RCC 7860 (cell line): ENCODE data around the gene ACOT7.

Source experiments
- DNase-seq: peaks from one replicate; pipeline ENCODE4 v3.0.0-alpha.2; 2015; ENCODE audit warnings: low spot score
- FAIRE-seq: peaks from 2 replicates; lab custom pipeline; 2012; peaks lifted over from hg19 to GRCh38; lab: Jason Lieb, UNC

ACOT7 gene

DNA sequence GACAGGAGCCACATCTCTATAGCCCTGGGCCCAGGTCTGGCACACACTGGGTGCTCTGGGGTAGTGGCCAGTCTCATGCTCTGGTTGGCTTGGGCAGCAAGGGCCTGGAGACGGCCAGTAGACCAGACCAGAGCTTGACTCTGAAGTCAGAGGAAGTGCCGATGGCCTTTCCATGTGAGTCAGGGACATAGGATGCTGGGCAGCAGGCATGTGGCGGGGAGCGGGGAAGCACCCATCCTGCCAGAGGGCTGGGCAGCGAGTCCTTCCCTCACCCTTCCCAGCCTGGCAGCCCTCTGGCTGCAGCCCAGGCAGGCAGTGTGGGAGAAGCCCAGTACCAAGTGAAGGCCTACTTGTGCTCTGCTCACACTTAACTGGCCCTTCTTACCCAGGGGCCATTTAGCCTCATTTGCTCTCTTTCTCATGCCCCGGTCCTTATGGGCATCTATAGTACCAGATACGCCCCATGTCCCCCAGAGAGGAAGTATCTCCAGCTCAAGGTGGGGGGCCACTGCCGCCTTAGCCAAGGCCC is 136.0 kb downstream of the ACOT7 start:
- FAIRE-seq (no peak), DNase-seq (peak; percentile 40)

DNA sequence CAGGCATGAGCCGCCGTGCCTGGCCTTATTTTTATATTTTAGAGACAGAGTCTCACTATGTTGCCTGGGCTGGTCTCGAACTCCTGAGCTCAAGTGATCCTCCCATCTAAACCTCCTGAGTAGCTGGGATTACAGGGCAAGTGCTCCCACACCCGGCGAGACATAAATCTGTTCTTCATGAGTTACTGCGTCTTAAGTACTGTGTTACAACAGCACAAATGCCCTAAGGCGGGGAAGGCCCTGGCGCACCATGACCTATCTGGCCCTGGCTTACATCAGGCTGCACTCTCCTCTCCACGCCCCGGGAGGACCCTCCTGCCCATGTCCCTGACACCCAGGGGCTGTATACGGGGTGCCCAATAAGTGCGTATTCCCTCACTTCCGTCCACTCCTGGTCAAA is 136.9 kb downstream of the ACOT7 start:
- no peak for FAIRE-seq

DNA sequence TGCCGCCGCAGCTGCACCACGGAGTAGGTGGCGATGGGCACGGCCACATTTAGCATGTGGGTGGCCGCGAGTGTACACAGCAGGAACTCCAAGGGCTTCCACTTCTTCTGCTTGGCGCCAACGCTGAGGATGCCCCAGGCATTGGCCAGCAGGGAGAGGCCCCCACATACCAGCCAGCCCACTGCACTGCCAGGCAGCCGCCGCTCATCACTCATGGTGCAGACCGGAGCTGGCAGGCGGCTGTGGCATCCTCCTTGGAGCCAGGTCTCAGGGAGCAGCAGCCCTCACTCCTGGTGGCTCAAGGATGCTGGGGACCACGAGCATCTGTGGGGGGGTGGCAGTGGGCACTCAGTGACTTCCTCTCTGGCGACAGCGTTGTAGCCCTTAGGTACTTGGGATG is 138.9 kb downstream of the ACOT7 start:
- FAIRE-seq = no peak
- DNase-seq = no peak

More for the DNA sequence above, 136.9 kb downstream of the ACOT7 start:
- no peak for DNase-seq

DNA sequence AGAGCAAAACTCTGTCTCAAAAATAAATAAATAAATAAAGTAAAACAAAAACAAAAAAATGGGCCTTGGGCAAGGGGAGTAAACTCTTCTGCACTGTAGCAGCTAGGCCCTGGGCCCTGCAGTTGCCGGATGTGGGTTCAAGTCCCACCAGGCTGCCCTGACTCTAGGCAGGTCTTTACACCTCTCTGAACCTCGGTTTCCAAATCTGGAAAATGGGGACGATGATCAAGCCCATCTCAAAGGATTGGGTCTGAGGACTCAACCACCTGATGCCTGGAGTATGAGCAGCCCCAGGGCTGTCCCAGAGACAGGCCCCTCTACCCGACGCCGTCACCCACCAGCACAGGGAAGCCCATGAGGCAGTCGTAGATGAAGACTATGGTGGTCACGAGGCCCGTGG is 140.2 kb downstream of the ACOT7 start:
- no peak for FAIRE-seq
- DNase-seq = no peak

DNA sequence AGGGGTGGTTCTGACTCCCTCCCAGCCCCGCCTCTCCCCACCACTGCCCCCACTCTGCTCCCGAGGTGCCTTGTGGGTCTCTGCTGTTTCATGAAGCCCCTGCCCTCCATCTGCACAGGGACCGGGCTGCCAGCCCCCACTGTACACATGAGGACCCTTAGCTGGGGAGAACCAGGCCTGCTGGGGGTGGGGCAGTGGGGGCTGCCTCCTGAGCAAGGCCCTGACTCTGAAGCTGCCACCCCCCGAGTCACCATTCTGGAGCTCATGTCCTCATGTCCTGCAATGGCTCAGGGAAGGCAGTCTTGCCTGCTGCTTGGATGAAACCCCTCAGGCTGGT is 141.2 kb downstream of the ACOT7 start:
- FAIRE-seq = no peak
- no peak for DNase-seq

DNA sequence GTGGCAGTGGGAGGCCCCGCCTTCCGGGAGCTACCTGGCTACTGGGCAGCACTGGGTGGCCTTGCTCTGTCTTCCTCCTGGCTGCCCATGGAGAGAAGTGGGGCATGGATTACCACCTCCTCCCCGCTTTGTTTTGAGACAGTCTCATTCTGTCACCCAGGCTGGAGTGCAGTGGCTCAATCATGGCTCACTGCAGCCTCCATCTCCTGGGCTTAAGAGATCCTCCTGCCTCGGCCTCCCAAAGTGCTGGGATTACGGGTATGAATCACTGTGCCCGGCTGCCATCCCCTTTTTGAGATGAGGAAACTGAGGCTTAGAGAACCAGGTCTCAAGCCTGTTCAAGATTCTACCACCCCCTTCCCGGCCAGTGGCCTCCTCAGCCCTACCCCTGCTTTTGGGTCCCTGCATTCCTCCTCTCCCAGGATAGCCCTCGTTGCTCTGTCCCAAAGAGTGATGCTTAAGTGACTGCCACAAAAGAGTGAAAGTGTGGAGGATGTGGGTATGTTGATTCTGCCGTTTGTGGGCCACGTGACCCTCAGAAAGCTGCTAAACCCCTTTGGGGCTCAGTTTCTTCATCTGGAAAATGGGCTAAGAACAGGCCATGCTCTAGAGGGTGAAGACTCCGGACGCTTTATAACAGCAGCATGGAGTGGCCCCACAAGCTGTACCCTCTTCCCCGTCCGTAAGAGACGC is 141.7 kb downstream of the ACOT7 start:
- FAIRE-seq (no peak), DNase-seq (no peak)

DNA sequence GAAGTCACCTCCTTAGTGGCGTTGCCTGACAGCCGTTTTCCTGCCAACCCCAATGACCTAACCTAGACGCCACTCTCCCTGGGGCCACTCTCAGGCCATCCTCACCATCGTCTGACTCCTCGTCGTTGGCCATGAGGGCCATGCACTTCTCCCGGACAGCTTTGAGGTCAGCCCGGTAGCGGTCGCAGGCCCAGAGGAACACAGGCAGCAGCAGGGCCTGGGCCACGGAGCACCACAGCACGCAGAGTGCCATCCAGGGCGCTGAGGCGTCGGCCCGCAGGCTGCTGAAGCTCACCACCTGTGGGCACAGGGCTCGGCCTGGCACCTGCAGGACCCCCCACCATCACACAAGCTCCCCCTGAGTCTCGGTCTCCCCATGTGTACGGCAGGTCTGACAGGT is 142.3 kb downstream of the ACOT7 start:
- no peak for FAIRE-seq
- DNase-seq = no peak

DNA sequence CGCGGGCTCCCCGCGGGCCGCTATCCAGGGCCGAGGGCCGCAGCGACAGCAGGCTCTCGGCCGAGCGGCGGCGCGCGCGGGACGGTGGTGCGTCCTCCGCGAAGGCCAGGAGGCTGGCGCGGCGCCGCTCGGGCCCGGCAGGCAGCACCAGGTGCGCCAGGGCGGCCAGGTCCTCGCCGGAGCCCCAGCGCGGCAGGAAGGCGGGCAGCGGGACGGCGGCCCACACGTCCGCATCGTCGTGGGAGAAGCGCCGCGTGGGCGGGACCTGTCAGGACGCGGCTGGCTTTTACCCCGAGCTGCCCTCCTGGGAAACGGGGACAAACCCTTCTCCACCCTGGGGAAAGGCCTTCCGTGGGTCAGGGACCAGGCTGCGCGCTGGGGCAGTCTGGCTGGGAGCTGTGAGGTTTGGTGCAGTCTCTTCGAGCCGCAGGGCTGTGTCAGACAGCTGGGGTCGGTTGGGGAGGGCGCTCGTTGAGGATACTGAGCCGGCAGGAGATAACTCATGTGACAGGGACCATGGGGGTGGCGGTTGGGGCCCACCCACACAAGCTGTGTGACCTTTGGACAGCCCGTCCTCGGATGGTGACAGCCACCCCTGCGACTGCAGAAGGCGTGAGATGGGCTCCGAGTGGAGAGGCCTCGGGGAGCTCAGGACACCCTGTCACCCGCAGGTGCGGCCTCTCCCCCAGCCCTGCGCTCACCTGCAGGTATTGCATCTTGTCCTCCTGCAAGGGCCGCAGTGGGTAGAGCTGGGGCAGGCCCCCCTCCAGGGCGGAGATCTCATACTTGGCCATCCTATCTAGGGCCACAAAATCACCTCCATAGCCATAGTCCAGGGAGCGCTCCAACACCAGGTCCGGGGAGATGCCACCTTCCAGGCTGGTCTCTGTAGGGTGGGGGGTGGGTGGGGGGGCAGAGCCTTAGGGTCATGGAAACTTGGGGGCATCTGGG is 143.6 kb downstream of the ACOT7 start:
- no peak for DNase-seq
- no peak for FAIRE-seq

DNA sequence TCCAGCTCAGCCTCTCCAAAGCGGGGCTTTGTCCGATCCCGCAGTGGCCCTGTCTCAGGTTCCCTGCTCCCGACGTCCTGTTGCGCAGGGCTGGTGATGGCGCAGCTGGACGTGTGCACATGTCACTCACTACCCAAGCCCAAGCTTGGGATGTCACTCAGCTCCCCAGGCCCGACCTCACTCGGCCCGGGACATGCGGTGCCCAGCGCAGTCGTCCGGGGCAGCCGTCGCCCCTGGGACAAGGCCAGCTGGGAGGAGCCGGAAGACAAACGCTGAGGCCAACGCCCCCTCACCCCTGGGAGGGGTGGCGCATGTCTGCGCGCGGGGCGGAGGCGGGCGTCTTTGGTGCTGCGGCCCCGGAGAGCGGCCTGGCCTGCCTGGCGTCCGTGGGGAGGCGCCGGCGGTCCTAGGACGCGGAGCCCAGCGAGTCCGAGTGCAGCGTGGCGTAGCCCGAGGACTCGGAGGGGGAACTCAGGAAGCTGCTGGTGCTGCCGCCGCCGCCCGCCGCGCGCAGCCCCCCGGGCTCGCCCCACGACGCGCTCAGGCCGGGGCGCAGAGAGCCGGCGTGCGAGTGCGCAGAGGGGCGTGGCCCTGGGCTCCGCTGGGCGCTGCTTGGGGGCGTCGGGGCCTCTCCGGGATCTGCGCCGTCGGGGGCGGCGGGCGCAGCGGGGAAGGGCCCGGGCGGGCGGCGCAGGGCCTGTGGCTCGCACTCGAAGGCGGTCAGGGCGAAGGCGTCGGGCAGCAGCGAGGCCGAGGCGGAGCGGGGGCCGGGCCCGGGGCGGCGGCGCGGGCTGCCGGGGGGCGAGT is 144.4 kb downstream of the ACOT7 start:
- FAIRE-seq = no peak

DNA sequence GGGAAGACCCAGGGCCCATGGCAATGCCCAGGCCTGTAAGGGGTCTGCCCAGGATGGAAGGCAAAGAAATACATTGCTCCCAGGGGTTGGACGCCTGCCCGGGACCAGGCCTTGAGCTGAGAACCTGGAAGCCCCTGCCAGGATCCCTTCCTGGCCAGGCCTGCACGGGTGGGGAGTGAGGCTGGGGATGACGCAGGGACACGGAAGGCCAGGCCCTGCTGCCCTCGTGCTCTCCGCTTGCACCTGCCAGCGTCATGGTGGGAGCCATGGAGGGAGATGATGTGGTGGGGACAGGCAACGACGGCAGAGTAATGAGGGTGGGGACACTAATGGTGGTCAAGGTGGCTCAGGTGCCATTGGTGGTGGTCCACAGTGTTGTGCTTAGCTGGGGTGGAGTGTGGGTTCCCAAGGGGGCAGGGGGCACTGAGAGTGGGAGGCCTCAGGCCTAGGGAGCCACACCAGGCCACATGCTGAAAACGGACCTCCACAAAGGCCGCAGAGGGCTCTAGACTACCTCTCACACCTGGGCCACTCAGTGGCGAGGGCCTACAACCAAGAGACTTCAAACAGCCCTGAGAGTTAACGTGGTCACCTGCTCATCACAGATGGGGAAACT is 145.3 kb downstream of the ACOT7 start:
- DNase-seq = no peak
- FAIRE-seq = no peak

More for the DNA sequence above, 144.4 kb downstream of the ACOT7 start:
- no peak for DNase-seq

DNA sequence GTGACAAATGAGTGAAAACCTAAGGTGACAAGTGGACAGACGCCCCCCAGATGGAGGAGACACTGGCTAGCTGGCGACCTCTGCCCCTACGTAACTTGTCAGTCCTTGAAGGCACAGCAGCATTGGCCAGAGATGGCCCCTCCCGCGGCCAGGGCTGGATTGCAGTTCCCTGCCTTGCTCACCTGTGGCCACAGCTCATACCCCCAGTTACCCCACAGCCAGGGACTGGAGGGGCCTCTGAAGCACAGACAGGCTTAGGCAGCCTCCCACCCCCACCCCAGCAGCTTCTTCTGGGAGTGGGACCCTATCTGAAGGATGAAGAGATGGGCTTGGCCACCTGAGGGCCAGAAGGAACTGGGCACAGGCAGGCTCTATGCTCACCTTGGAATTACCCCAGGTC is 145.9 kb downstream of the ACOT7 start:
- no peak for FAIRE-seq
- no peak for DNase-seq

DNA sequence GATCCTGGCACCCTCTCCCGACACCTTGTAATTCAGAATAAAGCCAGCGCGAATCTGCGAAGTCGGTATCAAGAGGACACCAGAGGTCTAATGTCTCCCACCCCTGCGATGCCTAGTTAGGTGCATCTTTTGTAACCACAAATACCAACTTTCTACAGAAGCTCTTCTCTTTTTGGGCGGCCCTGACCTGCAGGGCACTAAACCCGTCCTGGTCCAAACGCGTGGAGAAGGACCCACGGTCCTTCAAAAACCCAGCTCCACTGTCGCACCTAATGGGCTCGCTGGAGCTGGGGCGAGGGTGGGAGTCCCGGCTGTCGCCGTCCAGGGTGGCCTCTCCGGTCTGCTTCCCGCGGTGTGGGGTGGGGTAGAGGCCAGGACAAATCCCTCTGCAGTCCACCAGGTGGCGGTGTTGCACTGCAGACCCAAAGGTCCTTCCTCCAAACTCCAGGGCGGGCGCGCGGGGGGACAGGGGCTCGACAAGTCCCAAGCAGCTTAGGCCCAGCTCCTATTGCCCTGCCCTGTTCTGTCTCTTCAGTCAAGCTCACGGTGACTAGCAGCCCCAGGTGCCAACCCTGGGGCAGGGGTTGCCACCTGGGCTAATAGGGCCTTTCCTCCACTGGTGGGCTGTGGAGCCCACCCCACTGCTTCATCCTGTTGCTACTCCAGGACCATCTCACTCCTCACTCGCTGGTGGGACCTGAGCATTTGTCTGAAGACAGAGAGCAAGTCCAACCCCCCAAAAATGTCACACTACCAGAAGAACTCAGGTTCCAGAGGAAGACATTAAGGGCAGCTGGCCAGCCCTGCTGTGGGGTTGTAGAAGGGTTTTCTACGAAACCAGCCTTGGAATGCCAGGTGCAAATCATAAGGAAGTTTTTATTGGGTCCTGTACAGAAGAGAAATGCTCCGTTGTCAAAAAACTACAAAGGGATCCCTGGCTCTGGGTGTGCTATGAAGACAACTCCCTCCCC is 146.8 kb downstream of the ACOT7 start:
- no peak for FAIRE-seq
- peak; percentile 24 for DNase-seq

DNA sequence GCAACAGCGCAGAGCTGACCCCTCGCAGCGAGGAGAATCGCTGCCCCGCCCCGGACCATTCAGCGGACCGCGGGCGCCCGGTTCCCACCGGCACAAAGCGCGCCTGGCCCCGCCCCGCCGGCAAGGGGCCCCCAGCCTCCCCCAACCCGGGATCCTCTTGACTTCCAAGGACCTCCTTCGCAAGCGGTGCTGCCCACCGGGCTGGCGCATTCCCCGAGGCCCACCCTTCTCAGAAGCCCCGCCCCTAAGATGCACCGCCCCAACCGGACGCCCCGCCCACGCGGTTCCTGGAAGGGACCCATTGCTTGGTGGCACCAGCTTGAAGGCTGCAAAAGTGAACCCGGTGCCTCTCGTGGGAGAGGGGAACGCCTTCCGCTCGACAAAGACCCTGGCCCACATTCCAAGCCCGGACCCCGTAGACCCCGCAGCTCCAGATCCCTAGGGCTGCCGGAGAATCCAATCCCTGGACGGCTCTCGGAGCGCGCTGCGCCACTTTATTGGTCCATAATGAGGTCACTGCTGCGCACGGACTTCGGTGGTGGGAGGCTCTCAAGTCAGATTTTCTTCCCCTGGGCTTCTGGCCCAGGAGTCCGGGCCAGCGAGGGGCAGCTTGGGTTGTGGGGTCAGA is 147.6 kb downstream of the ACOT7 start:
- no peak for DNase-seq
- no peak for FAIRE-seq

DNA sequence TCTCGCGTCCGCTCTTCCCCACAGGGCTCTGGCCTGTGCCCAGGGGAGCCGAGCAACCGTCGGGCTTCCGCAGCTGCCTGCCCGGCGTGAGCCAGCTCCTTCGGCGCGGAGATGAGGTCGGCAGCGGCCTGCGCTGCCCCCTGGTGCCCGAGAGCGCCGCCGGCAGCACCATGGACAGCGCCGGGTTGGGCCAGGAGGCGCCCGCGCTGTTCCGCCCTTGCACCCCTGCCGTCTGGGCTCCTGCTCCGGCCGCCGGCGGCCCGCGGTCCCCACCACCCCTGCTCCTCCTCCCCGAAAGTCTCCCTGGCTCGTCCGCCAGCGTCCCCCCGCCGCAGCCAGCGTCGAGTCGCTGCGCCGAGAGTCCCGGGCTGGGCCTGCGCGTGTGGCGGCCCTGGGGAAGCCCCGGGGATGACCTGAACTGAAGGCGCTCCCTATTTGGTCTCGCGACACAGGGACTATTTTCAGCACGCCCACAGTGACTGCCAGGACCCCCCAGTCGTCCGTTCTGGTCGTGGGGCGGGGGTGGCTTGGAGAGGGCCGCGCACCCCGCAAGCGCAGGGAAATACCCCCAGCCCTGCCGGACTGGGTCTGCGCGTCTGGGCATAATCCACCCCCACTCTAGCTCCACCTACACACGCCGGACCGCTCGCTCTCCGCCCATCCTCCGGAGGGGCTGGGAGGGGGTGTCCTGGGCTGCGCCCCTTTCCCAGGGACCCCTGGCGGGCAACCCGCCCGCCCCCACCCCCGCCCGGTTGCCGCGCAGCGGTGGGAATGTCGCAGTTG is 148.3 kb downstream of the ACOT7 start:
- peak; percentile 50 for DNase-seq

DNA sequence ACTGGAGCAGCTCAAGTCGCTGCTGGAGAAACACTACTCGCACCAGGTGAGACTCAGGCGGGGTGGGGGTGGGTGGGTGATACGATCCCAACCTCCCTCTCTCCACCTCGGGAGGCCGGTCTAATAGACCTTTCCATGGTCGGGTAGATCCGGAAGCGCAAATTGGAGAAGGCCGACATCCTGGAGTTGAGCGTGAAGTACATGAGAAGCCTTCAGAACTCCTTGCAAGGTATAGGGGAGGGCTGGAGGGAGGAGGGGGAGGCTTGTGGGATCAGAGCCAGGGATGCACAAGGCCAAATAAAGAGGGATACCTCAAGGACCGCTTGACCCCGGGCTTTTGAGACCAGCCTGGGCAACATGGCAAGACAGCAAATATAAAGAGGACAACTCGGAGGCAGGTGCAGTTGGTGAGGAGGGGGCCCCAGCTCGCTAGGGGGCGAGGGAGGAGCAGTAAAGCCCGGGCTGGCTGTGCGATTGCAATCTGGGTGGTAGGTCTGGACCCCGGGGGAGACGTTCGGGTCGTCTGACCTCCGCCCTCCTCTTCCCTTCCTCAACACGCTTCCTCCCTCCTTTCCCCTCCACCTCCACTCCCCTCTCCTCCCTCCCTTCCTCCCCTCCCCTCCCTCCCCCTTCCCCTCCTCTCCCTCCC is 149.0 kb downstream of the ACOT7 start:
- FAIRE-seq = no peak
- no peak for DNase-seq

More for the DNA sequence above, 148.3 kb downstream of the ACOT7 start:
- no peak for FAIRE-seq

DNA sequence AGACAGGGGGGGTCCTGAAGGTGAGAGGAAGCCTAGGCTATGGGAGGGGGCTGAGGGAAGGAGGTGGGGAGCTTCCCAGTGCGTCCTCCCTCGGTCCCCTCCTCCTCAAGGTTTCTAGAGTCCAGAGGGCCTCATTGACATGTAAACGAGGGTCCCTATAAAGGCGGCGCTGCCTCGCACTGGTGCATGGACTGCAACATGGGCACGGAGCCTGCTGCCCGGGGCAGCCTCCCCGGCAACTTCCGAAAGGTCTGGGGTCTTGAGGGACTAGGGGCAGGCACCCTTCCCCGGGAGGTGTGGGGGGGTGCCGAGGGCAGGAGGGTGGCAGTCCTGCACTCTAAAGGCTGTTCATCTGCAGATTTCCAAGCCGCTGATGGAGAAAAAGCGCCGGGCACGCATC is 149.6 kb downstream of the ACOT7 start, which contains the start of gene HES3:
TSS of gene HES3 (plus strand) at position 187 of the 400 bp plus-strand sequence. CDS start at position 374, 187 bp downstream.
- DNase-seq (no peak), FAIRE-seq (no peak)

DNA sequence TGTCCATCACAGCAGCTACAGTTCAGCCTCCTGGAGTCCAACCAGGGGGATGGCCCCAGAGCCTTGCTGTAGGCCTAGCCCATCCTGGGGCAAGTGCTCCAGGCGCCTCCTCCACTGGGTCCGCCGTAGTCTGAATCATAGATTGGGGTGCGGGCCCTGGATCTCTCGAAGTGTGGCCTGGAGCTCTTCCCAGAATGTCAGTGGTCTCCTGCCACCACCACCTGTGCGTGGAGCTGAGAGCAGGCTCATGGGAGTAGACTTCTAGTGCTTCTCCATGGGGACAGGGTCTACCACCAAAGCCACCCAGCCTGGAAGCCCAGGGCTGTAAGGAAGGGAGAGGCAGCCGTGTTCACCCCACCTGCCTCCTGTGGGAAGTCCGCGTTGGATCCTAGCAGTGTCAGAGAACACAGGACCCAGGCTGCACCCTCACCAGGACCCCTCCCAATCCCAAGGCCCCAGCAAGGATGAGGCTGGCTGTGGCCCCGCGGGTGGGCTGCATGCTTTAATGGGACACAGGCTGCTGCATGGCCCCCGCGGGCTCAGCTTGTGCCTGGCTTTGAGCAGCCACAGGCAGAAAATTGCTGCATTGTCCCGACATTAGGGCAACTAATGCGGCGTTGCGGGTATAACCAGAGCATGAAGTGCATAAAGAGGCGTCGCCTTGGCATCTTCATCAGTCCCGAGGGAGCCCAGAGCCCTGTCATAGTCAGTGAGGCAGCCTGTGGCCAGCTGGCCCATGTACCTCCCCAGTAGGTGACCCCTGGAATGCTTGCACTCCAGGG is 150.3 kb downstream of the ACOT7 start:
- FAIRE-seq = no peak
- no peak for DNase-seq
